Mesenchymal stem cell (in vitro differentiated cells and primary cell): Measurements from ENCODE around the gene RBM20.

Experiments used
- DNase-seq: peaks from one replicate; pipeline ENCODE4 v3.0.0-alpha.2; 2013
- H2AFZ ChIP-seq: one replicate; pipeline ENCODE4 v1.6.1; 2013; ENCODE audit warnings: low read depth, mild to moderate bottlenecking, control low read depth, inconsistent platforms, low read length, moderate library complexity
- H2AK5ac ChIP-seq: 2 replicates; pipeline ENCODE4 v1.6.1; 2013; ENCODE audit warnings: low read length, moderate library complexity, mild to moderate bottlenecking, inconsistent platforms; ENCODE audit not compliant: severe bottlenecking
- H2BK120ac ChIP-seq: one replicate; pipeline ENCODE4 v1.6.1; 2013; ENCODE audit warnings: low read depth, mild to moderate bottlenecking, inconsistent platforms, low read length, moderate library complexity
- H2BK12ac ChIP-seq, 2 experiments: one replicate each; pipeline ENCODE4 v1.6.1; 2013; ENCODE audit warnings: inconsistent platforms in 2 of 2, low read length in 2 of 2, mild to moderate bottlenecking in 2 of 2, moderate library complexity in 2 of 2, control low read depth in 1 of 2
- H2BK15ac ChIP-seq: one replicate; pipeline ENCODE4 v1.6.1; 2013; ENCODE audit warnings: mild to moderate bottlenecking, low read depth, inconsistent platforms; ENCODE audit not compliant: poor library complexity, severe bottlenecking
- H2BK5ac ChIP-seq: 2 replicates; pipeline ENCODE4 v1.6.1; 2013; ENCODE audit warnings: low read depth, mild to moderate bottlenecking, low read length, control low read depth, inconsistent platforms; ENCODE audit not compliant: poor library complexity, severe bottlenecking
- H3K14ac ChIP-seq, 2 experiments: one replicate each; pipeline ENCODE4 v1.6.1; 2013; ENCODE audit warnings: inconsistent platforms in 2 of 2, low read length in 2 of 2, control low read depth in 1 of 2, mild to moderate bottlenecking in 1 of 2, moderate library complexity in 1 of 2
- H3K18ac ChIP-seq, 2 experiments: one replicate each; pipeline ENCODE4 v1.6.1; 2013; ENCODE audit warnings: inconsistent platforms in 2 of 2, low read length in 2 of 2, control low read depth in 1 of 2, low read depth in 1 of 2, mild to moderate bottlenecking in 1 of 2
- H3K23ac ChIP-seq, 2 experiments: one replicate each; pipeline ENCODE4 v1.6.1; 2013; ENCODE audit warnings: inconsistent platforms in 2 of 2, low read length in 2 of 2, mild to moderate bottlenecking in 2 of 2, moderate library complexity in 2 of 2, control low read depth in 1 of 2
- H3K27ac ChIP-seq: 2 replicates; pipeline ENCODE4 v1.5.1; 2013; ENCODE audit warnings: mild to moderate bottlenecking, moderate library complexity, low read length, control low read depth, inconsistent platforms; ENCODE audit not compliant: poor library complexity, severe bottlenecking
- H3K27me3 ChIP-seq, 2 experiments: 2 replicates each; pipeline versions ENCODE4 v1.6.1 to v1.7.0; 2013; ENCODE audit warnings: low read length in 2 of 2, mild to moderate bottlenecking in 2 of 2, moderate library complexity in 2 of 2, control low read depth in 1 of 2, inconsistent platforms in 1 of 2; ENCODE audit not compliant: control insufficient read depth in 1 of 2, insufficient read depth in 1 of 2
- H3K36me3 ChIP-seq, 2 experiments: 2 replicates each; pipeline versions ENCODE4 v1.6.1 to v1.7.0; 2013; ENCODE audit warnings: low read length in 2 of 2, control low read depth in 1 of 2, inconsistent platforms in 1 of 2, low read depth in 1 of 2, mild to moderate bottlenecking in 1 of 2; ENCODE audit not compliant: insufficient read depth in 2 of 2, control insufficient read depth in 1 of 2
- H3K4ac ChIP-seq, 2 experiments: one replicate each; pipeline ENCODE4 v1.6.1; 2013; ENCODE audit warnings: inconsistent platforms in 2 of 2, low read length in 2 of 2, mild to moderate bottlenecking in 2 of 2, moderate library complexity in 2 of 2, control low read depth in 1 of 2, low read depth in 1 of 2
- H3K4me1 ChIP-seq: 2 replicates; pipeline ENCODE4 v1.6.1; 2013; ENCODE audit warnings: low read depth, low read length, control low read depth; ENCODE audit not compliant: control insufficient read depth, insufficient read depth
- H3K4me2 ChIP-seq: 2 replicates; pipeline ENCODE4 v1.6.1; 2013; ENCODE audit warnings: low read length, mild to moderate bottlenecking, inconsistent platforms; ENCODE audit not compliant: poor library complexity, severe bottlenecking
- H3K4me3 ChIP-seq, 2 experiments: 2 replicates each; pipeline versions ENCODE4 v1.5.1 to v1.7.0; 2013; ENCODE audit warnings: low read length in 2 of 2, mild to moderate bottlenecking in 2 of 2, control low read depth in 1 of 2, low read depth in 1 of 2; ENCODE audit not compliant: insufficient read depth in 1 of 2
- H3K79me1 ChIP-seq: replicated peaks from 2 replicates; pipeline ENCODE4 v1.6.1; 2013; ENCODE audit warnings: mild to moderate bottlenecking, control low read depth, low read length, inconsistent platforms; ENCODE audit not compliant: poor library complexity, severe bottlenecking
- H3K9ac ChIP-seq: 2 replicates; pipeline ENCODE4 v1.7.0; 2013; ENCODE audit warnings: mild to moderate bottlenecking, low read length, moderate library complexity
- H3K9me3 ChIP-seq: 2 replicates; pipeline ENCODE4 v1.7.0; 2013; ENCODE audit warnings: mild to moderate bottlenecking, low read length; ENCODE audit not compliant: control insufficient read depth
- H4K8ac ChIP-seq: one replicate; pipeline ENCODE4 v1.6.1; 2013; ENCODE audit warnings: inconsistent platforms, mild to moderate bottlenecking, low read length, moderate library complexity
- H4K91ac ChIP-seq: one replicate; pipeline ENCODE4 v1.6.1; 2013; ENCODE audit warnings: mild to moderate bottlenecking, low read length, inconsistent platforms
- WGBS: methylation state at CpG from one replicate; pipeline ENCODE4 v1.1.7; 2013; ENCODE audit warnings: mixed read lengths; 5-methylcytosine and 5-hydroxymethylcytosine counted together

Gene RBM20

GRCh38 chr10:110649347-110650264, 5.5 kb downstream of the RBM20 start:
- H3K79me1 ChIP-seq, result no peaks in the 10 kb centered on the region
- no peak overlapping the region for H2BK120ac ChIP-seq
- no peak overlapping the region for H3K4me3 ChIP-seq
- H2BK12ac ChIP-seq, result peak overlapping the region in 1 of 2 experiments; percentile 11
- H3K4ac ChIP-seq, result no peak overlapping the region
- H3K27ac ChIP-seq, result no peak overlapping the region
- no peak overlapping the region for H2AK5ac ChIP-seq
- H3K9ac ChIP-seq, result no peak overlapping the region
- no peak overlapping the region for H2BK5ac ChIP-seq
- no peak overlapping the region for H4K8ac ChIP-seq
- peak overlapping the region in 1 of 2 experiments; percentile 2 for H3K18ac ChIP-seq
- no peak overlapping the region for H3K4me2 ChIP-seq
- WGBS, result 69% methylated on average over 4 of the region's 6 CpGs
- H3K23ac ChIP-seq, result no peak overlapping the region
- no peak overlapping the region for H3K14ac ChIP-seq
- no peak overlapping the region for H4K91ac ChIP-seq
- H2BK15ac ChIP-seq, result no peak overlapping the region
- H3K36me3 ChIP-seq, result no peaks in the 10 kb centered on the region
- DNase-seq, result no peak
- H3K27me3 ChIP-seq, result peaks cover 7 to 38% of the 10 kb centered on the region in 2 experiments
- H2AFZ ChIP-seq, result no peak overlapping the region
- peaks cover 5% of the 10 kb centered on the region for H3K4me1 ChIP-seq
- H3K9me3 ChIP-seq, result no peaks in the 10 kb centered on the region

GRCh38 chr10:110650265-110650668, 6.1 kb downstream of the RBM20 start:
- H3K9ac ChIP-seq, result no peak overlapping the region
- H4K8ac ChIP-seq, result no peak overlapping the region
- H3K14ac ChIP-seq, result no peak overlapping the region
- no peak overlapping the region for H3K23ac ChIP-seq
- no peak overlapping the region for H2BK15ac ChIP-seq
- H2BK12ac ChIP-seq, result peak overlapping the region in 1 of 2 experiments; percentile 79
- H3K27ac ChIP-seq, result no peak overlapping the region
- peak overlapping the region in 1 of 2 experiments; percentile 44 for H3K18ac ChIP-seq
- H2AFZ ChIP-seq, result no peak overlapping the region
- no peak overlapping the region for H4K91ac ChIP-seq
- no peak overlapping the region for H3K4me3 ChIP-seq
- no peak overlapping the region for H2BK5ac ChIP-seq
- 79% methylated on average over 1 of the region's 1 CpG for WGBS
- H2AK5ac ChIP-seq, result no peak overlapping the region
- no peak overlapping the region for H2BK120ac ChIP-seq
- H3K36me3 ChIP-seq, result no peaks in the 10 kb centered on the region
- H3K79me1 ChIP-seq, result no peaks in the 10 kb centered on the region
- DNase-seq, result no peak
- H3K4me2 ChIP-seq, result no peak overlapping the region
- no peaks in the 10 kb centered on the region for H3K9me3 ChIP-seq
- peaks cover 3% of the 10 kb centered on the region for H3K4me1 ChIP-seq
- H3K27me3 ChIP-seq, result peaks cover under 1 to 31% of the 10 kb centered on the region in 2 experiments
- H3K4ac ChIP-seq, result no peak overlapping the region

- H2BK12ac ChIP-seq, result no peak overlapping the region
- no peak overlapping the region for H2BK5ac ChIP-seq
- H3K23ac ChIP-seq, result no peak overlapping the region
- H3K9ac ChIP-seq, result peak overlapping the region; percentile 34
- peaks cover 3% of the 10 kb centered on the region for H3K4me1 ChIP-seq
- no peak overlapping the region for H3K4ac ChIP-seq
- H2BK15ac ChIP-seq, result peak overlapping the region; percentile 30
- peak overlapping the region; percentile 44 for H3K27ac ChIP-seq
- no peak overlapping the region for H2BK120ac ChIP-seq
- H3K36me3 ChIP-seq, result no peaks in the 10 kb centered on the region
- H3K4me2 ChIP-seq, result peak overlapping the region; percentile 51
- H3K4me3 ChIP-seq, result peak overlapping the region; percentile 22 to 35
- H3K79me1 ChIP-seq, result no peaks in the 10 kb centered on the region
- H2AK5ac ChIP-seq, result no peak overlapping the region
- H4K91ac ChIP-seq, result no peak overlapping the region
- peak overlapping the region; percentile 48 for H4K8ac ChIP-seq
- H2AFZ ChIP-seq, result no peak overlapping the region
- H3K18ac ChIP-seq, result peak overlapping the region in 1 of 2 experiments; percentile 9
- peaks cover 0 to 22% of the 10 kb centered on the region in 2 experiments for H3K27me3 ChIP-seq
- DNase-seq, result peak; percentile 99
- H3K9me3 ChIP-seq, result no peaks in the 10 kb centered on the region
- H3K14ac ChIP-seq, result no peak overlapping the region
- 20% methylated on average over 11 of the region's 12 CpGs for WGBS
These were observed 7.2 kb downstream of the RBM20 start for GRCh38 chr10:110651044-110651958.
